GM21717 (cell line): Measurements from ENCODE around the gene AJAP1.

ENCODE experiments used
- ATAC-seq: cut with Tn5 transposase; IDR thresholded peaks from one replicate; pipeline ENCODE4 v1.9.1; 2021; ENCODE audit warnings: mild to moderate bottlenecking, moderate library complexity; ENCODE audit not compliant: unreplicated experiment

Gene AJAP1

DNA sequence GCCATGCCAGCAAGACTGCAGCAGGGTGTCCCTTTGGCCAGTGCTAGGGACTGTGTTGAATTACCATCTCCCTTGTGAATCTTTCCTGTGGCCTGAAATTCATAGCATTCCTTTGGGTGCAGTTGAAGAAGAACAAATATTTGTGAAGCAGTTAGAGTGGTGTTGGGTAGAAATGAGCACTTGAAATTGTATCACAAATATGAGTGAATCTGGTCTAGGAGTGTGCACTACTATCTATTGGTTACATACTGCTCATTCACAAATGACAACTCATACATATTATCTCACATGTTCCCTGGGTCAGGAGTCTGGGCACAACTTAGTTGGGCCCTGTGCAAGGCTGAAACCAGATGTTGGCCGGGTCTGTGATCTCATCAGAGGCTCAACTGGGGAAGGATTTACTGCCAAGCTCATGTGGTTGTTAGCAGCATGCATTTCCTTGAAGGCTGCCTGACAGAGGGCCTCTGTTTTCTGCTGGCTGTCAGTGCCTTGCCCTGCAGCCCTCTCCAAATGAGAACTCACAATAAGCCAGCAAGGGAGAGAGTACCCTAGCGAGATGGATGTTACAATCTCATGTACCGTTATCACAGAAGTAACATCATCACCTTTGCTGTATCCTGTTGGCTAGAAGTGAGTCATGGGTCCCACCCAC is 23.8 kb downstream of the AJAP1 start:
- ATAC-seq = no peak

- ATAC-seq = no peak
Measured at GRCh38 chr1:4681026-4681425, 26.6 kb downstream of the AJAP1 start.

GRCh38 chr1:4682607-4683220 is 28.3 kb downstream of the AJAP1 start:
- no peak for ATAC-seq

GRCh38 chr1:4684136-4684535 is 29.7 kb downstream of the AJAP1 start:
- no peak for ATAC-seq

- no peak for ATAC-seq
Measured at GRCh38 chr1:4684864-4685522, 30.6 kb downstream of the AJAP1 start.

- no peak for ATAC-seq
Measured at GRCh38 chr1:4685523-4685865, 31.1 kb downstream of the AJAP1 start.

DNA sequence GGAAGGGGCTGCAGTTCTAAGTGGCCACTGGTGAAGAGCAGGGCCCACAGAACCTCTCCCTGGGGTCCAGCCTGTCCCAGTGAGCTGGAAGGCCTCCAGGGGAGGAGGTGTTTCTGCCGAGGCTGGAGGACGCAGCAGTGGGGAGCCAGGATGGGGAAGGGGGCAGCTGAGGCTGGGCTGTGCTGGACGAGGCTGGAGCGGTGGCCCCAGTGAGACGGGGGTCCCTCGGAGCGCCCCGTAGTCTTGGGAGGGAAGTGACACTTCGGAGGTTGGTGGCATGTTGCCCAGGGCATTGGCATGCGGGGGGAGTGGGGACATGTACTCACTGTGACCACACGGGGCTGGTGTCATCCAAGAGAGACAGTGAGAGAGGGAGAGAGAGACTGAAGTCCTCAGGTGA is 33.5 kb downstream of the AJAP1 start:
- ATAC-seq = no peak

- ATAC-seq = no peak
Measured at GRCh38 chr1:4689271-4689935, 35.0 kb downstream of the AJAP1 start.

GRCh38 chr1:4689941-4690635 is 35.7 kb downstream of the AJAP1 start:
- ATAC-seq = no peak

- ATAC-seq = no peak
Measured at GRCh38 chr1:4690951-4691675, 36.7 kb downstream of the AJAP1 start.

DNA sequence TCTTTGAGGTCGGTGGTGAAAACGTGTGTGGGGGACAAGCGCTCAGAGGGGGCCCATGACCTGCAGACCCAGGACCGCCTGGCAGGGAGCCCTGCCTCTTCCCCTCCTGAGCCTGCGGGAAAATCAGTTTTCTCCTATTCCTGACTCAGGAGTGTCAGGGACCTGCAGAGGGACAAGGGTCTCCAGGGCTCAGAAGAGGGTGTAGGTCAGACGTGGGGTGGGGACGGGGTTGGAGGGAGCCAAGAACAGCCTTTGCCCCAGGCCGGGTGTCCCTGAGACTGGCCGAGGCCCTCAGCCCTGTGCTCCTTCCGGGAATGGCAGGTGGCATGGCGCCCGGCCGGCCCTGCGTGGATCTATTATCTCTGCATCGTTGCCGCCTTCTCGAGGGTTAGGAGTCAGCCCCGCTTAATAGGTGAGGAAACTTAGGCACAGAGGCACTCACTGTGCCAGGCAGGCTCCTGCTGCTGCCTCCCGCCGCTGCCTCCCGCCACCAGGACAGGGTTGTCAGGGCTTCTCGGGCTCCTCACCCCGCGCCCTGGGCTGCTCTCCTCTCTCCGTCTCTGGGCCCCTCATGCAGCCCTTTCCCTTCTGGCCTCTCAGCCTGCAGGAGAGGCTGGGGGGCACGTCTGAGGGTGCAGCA is 37.5 kb downstream of the AJAP1 start:
- no peak for ATAC-seq

- no peak for ATAC-seq
Measured at GRCh38 chr1:4692437-4692836, 38.0 kb downstream of the AJAP1 start.

GRCh38 chr1:4693331-4693730 is 38.9 kb downstream of the AJAP1 start:
- ATAC-seq = no peak

- no peak for ATAC-seq
Measured at GRCh38 chr1:4693891-4694290, 39.5 kb downstream of the AJAP1 start.

- no peak for ATAC-seq
Measured at GRCh38 chr1:4694492-4694891, 40.1 kb downstream of the AJAP1 start.

- no peak for ATAC-seq
Measured at GRCh38 chr1:4695241-4695640, 40.8 kb downstream of the AJAP1 start.

- no peak for ATAC-seq
Measured at GRCh38 chr1:4696161-4696745, 41.8 kb downstream of the AJAP1 start.

DNA sequence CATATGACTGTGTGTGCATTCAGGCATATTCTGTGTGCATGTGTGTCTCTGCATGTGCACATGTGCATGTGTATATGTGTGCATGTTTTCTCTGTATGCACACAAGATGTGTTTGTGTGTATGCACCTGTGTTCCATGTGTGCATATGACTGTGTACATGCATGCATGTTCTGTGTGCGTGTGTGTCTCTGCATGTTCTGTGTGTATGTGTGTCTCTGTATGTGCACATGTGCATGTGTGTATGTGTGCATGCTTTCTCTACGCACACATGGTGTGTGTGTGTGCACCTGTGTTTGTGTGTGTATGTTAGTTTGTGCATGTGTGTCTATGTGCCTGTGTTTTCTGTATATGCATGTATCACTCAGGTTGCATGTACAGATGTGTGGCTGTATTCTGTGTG is 42.3 kb downstream of the AJAP1 start:
- ATAC-seq = no peak

DNA sequence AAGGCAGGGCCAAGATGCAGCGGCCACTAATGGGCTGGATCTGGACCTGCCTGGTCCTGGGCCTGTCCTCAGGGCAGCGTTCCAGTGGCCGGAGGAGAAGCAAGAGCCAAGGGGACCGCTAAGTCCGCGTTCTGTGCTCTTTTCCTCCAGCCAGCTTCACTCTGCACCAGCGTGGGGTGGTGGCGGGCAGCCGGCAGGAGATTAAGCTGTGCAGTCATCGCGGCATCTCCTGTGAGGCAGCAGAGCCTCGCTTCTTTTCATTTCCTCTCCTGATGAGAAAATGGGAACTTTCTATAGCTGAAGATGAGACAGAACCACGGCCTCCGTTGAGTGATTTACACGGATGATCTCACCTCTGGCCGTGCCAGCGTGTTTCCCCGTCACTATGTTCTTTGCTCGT is 43.4 kb downstream of the AJAP1 start:
- ATAC-seq = no peak

DNA sequence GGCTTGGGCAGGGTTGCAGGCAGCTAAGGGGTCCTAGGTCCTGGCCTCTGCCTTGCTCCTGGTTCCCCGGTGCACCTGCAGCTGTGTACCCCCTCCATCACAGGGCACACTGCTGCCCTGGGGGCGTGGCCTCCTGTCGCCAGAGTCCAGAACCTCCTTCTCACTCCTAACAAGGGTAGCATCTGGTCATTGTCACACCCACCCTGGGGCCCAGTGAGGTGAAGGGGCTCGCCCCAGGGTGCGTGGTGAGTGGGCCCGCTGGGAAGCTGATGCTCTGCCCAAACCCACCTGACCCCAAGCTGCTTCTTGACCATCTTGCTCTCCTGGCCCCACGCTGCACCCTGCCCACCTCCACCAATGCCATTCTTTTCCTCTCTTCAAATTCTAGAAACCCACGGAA is 44.5 kb downstream of the AJAP1 start:
- no peak for ATAC-seq
